ENCODE data around the gene CFAP77.

Gene CFAP77

DNA sequence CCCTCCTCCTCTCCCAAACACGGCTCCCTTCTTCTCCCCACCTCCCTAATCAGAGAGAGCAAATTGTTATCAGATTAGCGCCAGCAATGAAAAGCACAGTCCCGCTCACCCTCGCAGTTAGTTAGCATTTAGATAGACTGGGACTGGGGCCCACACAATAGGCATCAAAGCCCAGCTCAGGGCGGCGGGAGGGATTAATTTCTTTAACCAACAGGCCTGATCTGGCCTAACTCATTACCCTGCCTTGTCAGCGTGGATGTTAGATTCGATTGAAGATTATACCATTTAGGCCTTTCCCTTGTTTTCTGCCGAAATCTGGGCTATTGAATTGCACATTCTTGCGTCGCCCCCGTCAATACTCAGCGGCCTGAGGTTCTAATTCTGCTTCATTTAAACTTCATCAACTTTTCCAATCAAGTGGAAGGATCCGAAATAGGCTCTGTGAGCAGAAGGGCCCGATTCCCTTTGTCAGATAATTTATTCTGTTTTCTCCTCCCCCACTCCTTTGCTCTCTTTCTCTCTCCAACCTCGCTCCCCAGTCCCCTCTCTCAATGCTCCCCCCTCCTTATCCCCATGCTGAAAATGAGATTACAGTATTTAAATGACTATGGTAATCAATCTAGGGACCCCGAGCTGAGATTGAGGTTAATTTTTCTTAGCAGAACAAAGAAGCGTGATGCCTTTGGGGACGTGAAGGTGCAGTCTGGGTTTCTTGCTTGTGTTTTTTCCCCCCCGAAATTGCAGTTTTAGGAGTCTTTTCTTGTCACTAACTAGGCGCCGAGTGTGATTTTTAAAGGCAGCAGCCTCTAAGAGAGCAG lies 15.1 kb downstream of the CFAP77 start:
- in situ Hi-C loops (cut with HindIII; ENCODE audit: low sequenced_read_pairs) = no loop called here
- DNase-seq (ENCODE audit: low read depth) = no peak
- H3K4me3 ChIP-seq (ENCODE audit: low read depth, low read length) = no peak overlapping the region
- TF ChIP-seq, protein P1, sequence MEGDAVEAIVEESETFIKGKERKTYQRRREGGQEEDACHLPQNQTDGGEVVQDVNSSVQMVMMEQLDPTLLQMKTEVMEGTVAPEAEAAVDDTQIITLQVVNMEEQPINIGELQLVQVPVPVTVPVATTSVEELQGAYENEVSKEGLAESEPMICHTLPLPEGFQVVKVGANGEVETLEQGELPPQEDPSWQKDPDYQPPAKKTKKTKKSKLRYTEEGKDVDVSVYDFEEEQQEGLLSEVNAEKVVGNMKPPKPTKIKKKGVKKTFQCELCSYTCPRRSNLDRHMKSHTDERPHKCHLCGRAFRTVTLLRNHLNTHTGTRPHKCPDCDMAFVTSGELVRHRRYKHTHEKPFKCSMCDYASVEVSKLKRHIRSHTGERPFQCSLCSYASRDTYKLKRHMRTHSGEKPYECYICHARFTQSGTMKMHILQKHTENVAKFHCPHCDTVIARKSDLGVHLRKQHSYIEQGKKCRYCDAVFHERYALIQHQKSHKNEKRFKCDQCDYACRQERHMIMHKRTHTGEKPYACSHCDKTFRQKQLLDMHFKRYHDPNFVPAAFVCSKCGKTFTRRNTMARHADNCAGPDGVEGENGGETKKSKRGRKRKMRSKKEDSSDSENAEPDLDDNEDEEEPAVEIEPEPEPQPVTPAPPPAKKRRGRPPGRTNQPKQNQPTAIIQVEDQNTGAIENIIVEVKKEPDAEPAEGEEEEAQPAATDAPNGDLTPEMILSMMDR (IDR thresholded peaks at IDR 0.05; ENCODE audit: low read depth, low read length, missing control alignments) = no peak

DNA sequence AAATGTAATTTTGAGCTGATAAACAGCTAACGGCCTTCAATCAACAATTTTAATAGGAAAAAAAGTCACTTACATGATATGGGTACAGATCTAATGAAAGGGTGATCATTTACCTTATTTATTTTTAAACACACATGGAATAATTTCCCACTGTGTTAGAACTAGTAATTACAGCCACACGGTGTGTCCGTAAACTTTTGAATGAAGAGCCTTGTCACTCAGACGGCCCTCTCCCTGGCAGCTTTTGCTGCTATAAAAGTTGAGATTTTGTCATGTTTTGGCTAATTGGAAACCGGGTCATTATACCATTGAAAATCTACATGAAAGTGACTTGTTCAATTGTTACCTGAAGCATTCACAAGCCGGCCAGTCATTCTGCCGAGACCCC lies 15.7 kb downstream of the CFAP77 start:
- in situ Hi-C loops (cut with HindIII; ENCODE audit: low sequenced_read_pairs) = no loop called here
- TF ChIP-seq, protein P1 (IDR thresholded peaks at IDR 0.05; ENCODE audit: low read depth, low read length, missing control alignments) = no peak
- no peak overlapping the region for H3K4me3 ChIP-seq (ENCODE audit: low read depth, low read length)
- no peak for DNase-seq (ENCODE audit: low read depth)

DNA sequence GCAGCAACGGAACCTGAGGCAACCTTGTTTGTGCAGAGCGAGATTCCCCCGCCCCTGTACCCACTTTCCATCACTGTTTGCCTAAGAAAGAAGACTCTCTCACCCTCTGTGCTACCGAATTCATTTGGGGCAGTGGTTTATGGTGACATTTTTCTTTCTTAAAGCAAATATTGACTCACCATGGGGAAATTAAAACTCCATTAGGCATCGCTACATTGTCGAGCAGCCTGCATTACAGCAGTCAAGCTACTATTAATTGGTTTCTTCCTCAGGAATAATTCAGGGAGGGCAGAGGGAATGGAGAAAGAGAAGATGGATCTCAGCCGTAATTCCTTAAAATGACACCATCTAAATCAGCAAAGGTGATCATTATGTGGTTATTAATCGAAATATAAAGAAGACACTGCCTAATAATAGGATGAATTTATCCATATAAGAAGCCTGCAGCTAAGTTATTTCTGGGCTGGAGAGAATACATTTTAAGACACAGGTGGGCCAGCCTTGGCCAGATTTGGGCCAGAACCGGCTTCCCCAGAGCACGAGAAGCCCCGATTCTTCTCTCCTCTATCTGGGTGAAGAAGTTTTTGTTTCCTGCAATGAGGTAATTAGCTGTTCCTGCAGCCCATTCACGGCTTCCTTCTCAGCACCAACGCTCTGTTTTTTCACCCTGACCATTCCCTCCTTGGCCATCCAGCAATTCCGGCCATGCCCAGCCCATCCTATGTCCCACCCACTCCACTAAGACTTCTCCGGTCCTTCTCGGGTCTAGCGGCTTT lies 16.8 kb downstream of the CFAP77 start:
- TF ChIP-seq, protein P1 (IDR thresholded peaks at IDR 0.05; ENCODE audit: low read depth, low read length, missing control alignments) = no peak
- in situ Hi-C loops (cut with HindIII; ENCODE audit: low sequenced_read_pairs) = no loop called here
- DNase-seq (ENCODE audit: low read depth) = no peak
- no peak overlapping the region for H3K4me3 ChIP-seq (ENCODE audit: low read depth, low read length)

DNA sequence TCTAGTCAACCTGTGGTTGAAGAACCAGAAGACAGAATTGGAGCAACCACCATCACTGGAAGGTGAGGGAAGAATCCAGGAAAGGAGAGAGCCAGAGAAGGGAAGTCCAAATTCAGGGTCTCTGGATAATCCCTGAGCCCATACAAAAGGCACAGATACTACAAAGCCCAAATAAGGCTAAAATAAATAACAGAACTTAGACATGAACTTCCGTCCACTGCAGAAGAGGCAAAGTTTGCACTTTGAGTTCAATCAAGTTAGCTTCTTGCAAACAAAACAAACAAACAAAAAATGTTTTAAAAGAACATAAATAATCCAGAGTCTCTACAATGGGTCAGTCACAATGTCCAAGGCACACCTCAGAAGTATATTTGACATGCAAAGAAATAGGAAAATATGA lies 21.0 kb downstream of the CFAP77 start:
- H3K4me3 ChIP-seq (ENCODE audit: low read depth, low read length) = no peak overlapping the region
- in situ Hi-C loops (cut with HindIII; ENCODE audit: low sequenced_read_pairs) = no loop called here
- TF ChIP-seq, protein P1 (IDR thresholded peaks at IDR 0.05; ENCODE audit: low read depth, low read length, missing control alignments) = no peak
- DNase-seq (ENCODE audit: low read depth) = no peak

DNA sequence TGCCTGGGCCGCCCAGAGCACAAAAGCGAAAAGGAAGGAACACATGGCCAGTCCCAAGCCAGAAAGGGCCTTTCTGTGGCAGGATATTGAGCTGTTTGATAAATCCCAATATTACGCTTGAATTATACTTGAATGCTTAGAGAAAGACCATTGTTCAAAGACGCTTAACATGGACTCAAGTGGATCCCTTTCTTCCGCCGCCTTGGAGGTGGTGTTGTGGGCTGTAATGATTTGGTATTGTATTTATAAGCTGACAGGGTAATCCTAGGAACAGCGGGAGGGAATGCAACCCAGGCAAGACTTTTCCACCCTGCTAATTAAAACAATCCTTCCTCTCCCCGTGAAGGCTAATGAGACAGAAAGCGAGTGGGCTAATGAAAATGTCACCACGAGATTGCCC lies 24.9 kb downstream of the CFAP77 start:
- TF ChIP-seq, protein P1 (IDR thresholded peaks at IDR 0.05; ENCODE audit: low read depth, low read length, missing control alignments) = no peak
- no peak overlapping the region for H3K4me3 ChIP-seq (ENCODE audit: low read depth, low read length)
- DNase-seq (ENCODE audit: low read depth) = no peak
- in situ Hi-C loops (cut with HindIII; ENCODE audit: low sequenced_read_pairs) = no loop called here

DNA sequence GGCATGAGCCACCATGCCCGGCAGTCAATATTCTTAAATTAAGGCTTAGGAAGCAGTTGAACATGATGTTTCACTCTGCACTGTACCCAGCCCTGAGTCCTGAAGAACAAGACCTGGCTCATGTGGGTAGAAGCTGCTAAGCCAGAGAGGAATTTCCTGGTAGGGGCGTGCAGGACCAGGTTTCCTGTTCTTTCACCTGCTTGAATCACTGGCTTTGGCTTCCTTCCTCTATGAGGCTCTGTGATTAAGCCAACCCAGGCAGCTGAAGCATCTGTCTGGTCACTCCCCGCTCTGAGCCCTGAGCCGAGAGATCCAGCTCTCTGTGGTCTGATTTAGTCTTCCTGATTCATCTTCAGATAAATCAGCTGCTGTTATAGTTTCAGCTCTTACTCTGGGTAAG lies 29.1 kb downstream of the CFAP77 start:
- H3K4me3 ChIP-seq (ENCODE audit: low read depth, low read length) = no peak overlapping the region
- no peak for DNase-seq (ENCODE audit: low read depth)
- in situ Hi-C loops (cut with HindIII; ENCODE audit: low sequenced_read_pairs) = no loop called here
- TF ChIP-seq, protein P1 (IDR thresholded peaks at IDR 0.05; ENCODE audit: low read depth, low read length, missing control alignments) = no peak

Data from astrocyte of the cerebellum (primary cell).